Stimulated activated memory B cell treated with anti-CD40 and anti-IgM and Interleukin-4, amounts not matched to agents 10 μg/mL and 1 μg/mL and 100 μg/mL, for 72 hours (primary cell): ENCODE data around the gene TEX53.

Experiments
- ATAC-seq: fragments of 150-1000 bp; cut with Tn5 transposase; 2 replicates; pipeline ENCODE4 v1.10.0; 2021
- H3K27ac Mint-ChIP-seq: one replicate; pipeline ENCODE4 v1.8.0; 2022; ENCODE audit warnings: mild to moderate bottlenecking, mixed read lengths
- H3K27me3 Mint-ChIP-seq: one replicate; pipeline ENCODE4 v1.8.0; 2022; ENCODE audit warnings: mixed read lengths
- H3K36me3 Mint-ChIP-seq: one replicate; pipeline ENCODE4 v1.8.0; 2022; ENCODE audit warnings: mixed read lengths
- H3K4me1 Mint-ChIP-seq: one replicate; pipeline ENCODE4 v1.8.0; 2022; ENCODE audit warnings: mixed read lengths
- H3K4me3 Mint-ChIP-seq: one replicate; pipeline ENCODE4 v1.8.0; 2022; ENCODE audit warnings: mild to moderate bottlenecking, moderate library complexity, mixed read lengths
- H3K9me3 Mint-ChIP-seq: one replicate; pipeline ENCODE4 v1.8.0; 2022; ENCODE audit warnings: mixed read lengths

The TEX53 gene

DNA sequence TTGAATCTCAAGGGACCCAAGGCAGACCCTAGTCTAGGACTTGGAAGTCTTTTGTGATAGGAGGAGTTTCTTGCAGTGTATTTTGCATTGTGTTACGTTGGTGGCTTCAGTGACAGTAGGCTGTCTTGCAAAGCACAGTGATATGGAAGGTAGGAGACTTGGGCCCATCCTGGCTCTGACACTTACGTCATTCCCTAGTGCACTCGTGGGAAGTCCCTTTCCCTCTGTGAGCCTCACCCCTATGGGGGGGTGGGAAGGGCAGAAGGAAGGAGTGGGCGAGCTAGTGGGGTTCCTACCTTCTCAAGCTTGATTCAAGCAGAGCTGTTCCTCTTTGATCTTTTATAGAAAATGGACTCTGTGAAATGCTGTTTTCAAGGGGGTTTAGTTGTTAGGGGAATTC lies 9.2 kb upstream of the TEX53 start:
- Mint-ChIP-seq H3K4me3 (no peak overlapping the region), H3K9me3 (no peaks in the 10 kb centered on the region), H3K36me3 (peaks cover 8% of the 10 kb centered on the region), H3K27me3 (no peaks in the 10 kb centered on the region), H3K4me1 (peaks cover 14% of the 10 kb centered on the region), H3K27ac (no peak overlapping the region)
- ATAC-seq = peak; percentile 55

DNA sequence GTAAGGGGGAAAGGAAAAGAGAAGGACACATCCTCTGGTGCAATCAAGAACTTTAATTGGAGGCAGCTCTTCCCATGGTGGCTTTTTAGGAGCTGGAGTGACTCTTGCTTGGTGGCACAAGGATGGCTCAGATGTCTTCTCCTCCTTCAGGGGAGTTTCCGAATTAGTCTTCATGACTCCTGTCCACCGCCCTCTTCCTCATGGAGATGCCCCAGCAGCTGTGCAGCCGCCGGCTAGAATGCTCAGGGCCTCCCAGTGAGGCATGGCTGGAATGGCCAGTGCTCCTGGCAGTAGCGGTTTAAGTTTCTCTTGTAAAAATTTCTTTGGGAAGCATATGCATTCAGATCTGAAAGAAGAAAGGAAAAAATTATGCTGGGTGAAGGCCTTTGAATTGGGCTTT lies 8.8 kb upstream of the TEX53 start:
- H3K27me3 Mint-ChIP-seq = no peaks in the 10 kb centered on the region
- H3K27ac Mint-ChIP-seq = no peak overlapping the region
- peaks cover 14% of the 10 kb centered on the region for H3K4me1 Mint-ChIP-seq

DNA sequence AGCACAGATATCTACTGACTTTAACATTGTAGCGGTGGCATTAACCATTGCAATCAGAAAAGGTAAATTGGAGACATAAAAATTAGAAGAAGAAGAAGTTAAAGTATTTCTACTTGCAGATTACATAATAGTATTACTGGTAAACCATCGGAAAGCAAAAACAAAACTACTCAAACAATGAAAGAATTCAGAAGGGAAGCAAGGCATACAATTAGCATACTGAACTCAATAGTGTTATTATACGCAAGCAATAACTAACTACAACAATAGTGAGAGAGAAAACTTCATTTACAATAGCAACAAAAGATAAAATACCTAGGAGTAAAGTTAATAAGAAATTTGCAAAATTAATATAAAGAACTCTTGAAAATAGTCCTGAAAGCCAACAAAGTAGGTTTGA lies 6.6 kb upstream of the TEX53 start:
- no peak for ATAC-seq
- Mint-ChIP-seq H3K36me3 (peaks cover 9% of the 10 kb centered on the region), H3K27ac (no peak overlapping the region), H3K4me3 (no peak overlapping the region), H3K4me1 (peaks cover 14% of the 10 kb centered on the region), H3K9me3 (no peaks in the 10 kb centered on the region), H3K27me3 (no peaks in the 10 kb centered on the region)

More for the DNA sequence above, 8.8 kb upstream of the TEX53 start:
- peaks cover 8% of the 10 kb centered on the region for H3K36me3 Mint-ChIP-seq
- no peak for ATAC-seq
- H3K4me3 Mint-ChIP-seq = no peak overlapping the region
- no peaks in the 10 kb centered on the region for H3K9me3 Mint-ChIP-seq

DNA sequence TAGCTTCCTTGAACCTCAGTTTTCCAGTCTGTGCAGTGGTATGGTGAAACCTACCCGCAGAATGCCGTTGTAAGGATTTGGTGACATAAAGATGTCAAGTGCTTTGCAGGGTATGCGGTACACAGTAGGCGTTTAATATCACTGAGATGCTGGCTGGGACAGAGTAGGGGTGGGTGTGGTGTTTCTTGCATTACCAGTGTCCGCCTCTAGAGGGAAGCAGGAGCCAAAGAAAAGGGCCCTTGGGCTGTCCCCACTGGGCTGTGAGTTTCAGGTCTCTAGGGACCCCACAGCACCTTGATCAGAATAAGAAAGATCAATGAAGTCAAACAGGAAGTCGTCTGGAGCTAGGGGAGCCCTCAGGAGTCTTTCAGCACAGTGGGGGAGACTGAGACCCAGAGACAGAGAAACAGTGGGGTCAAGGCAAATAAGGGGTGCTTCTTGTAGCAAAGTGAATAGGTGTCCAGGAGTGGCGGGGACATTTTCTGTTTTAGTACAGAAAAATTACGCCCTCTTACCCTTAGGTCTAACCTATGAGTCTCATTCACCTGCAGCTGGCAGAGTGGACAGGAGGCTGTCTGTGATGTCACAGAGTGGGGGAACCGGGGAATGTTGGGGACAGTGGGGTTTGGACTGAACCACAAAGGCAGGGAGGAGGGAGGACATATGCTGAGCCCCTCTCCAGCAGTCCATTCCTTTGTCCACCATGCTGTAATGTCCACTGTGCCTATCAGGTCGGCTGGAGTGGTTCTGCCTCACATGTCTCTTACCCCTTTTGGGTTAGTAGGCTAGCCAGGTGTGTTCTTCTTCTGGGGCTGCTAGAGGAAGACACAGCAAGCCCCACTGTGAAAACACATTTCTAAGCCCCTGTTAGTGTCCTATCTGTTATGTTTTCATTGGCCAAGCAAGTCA lies 4.7 kb upstream of the TEX53 start:
- no peak overlapping the region for H3K4me3 Mint-ChIP-seq
- ATAC-seq = peak; percentile 90
- peaks cover 17% of the 10 kb centered on the region for H3K36me3 Mint-ChIP-seq
- H3K27ac Mint-ChIP-seq = no peak overlapping the region
- H3K4me1 Mint-ChIP-seq = peaks cover 13% of the 10 kb centered on the region
- H3K27me3 Mint-ChIP-seq = no peaks in the 10 kb centered on the region
- H3K9me3 Mint-ChIP-seq = no peaks in the 10 kb centered on the region

DNA sequence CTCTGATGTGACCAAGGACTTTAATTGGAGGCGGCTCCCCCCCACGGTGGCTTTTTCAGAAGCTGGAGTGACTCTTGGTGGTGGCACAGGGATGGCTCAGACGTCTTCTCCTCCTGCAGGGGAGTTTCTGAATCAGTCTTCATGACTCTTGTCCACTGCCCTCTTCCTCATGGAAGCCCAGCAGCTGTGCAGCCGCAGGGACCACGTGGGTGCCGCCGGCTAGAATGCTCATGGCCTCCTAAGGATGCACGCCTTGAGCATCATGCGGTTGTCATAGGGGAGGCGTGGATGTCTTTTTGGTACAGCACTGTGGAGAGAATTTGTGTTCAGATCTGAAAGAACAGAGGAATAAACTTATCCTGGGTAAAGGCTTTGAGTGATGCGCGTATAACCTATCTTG lies 1.3 kb downstream of the TEX53 start:
- H3K4me3 Mint-ChIP-seq = no peak overlapping the region
- no peaks in the 10 kb centered on the region for H3K9me3 Mint-ChIP-seq
- H3K27ac Mint-ChIP-seq = no peak overlapping the region
- no peaks in the 10 kb centered on the region for H3K27me3 Mint-ChIP-seq
- H3K4me1 Mint-ChIP-seq = peaks cover 24% of the 10 kb centered on the region
- H3K36me3 Mint-ChIP-seq = peaks cover 29% of the 10 kb centered on the region
- no peak for ATAC-seq

DNA sequence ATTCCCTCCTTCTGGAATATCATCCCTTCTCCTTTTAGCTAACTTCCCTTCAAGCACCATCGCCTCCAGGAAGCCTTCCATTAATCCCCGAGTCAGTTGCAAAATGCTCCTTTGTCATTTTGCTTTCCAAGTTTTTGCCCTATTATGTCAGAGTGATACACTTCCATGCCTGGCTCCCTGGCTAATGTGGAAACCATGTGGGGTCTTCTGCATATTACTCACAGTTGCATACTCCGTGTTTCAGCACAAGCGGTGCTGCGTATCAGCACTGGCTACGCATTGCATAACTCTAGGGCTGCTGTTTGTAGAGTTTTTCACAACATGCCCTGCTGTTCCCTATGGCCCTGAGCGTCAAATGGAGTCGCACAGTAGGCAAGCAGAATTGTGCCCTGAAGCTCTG lies 1.9 kb downstream of the TEX53 start:
- Mint-ChIP-seq H3K4me3 (no peak overlapping the region), H3K27ac (no peak overlapping the region), H3K4me1 (peaks cover 24% of the 10 kb centered on the region), H3K27me3 (no peaks in the 10 kb centered on the region), H3K36me3 (peaks cover 34% of the 10 kb centered on the region), H3K9me3 (no peaks in the 10 kb centered on the region)
- ATAC-seq = no peak

DNA sequence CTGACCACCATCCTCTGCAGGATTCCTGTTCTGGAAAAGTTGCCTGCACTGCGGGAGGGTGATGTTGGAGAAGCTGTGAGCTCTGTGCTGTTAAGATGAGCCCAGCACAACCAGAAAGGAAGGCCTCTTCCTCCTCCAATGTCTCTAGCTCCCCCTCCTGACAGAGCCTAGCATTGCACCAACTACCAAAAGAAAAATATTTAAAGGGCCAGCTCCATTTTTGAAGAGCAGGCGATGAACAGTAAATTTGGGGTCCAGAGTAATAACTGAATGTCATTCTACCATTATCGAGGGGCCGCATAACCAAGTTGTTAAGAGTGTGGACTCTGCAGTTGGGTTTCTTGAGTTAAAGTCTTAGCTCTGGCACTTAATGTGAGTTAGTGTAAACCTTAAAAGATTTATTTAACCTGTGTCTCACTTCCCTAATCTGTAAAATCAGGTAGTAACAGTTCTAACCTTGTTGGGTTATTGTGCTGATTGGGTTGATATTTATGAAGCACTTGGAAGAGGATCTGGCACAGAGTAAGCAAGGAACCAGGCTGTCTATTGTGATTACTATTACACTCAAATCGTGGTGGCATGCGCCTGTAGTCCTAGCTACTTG lies 3.9 kb downstream of the TEX53 start:
- no peaks in the 10 kb centered on the region for H3K27me3 Mint-ChIP-seq
- H3K27ac Mint-ChIP-seq = peak overlapping the region; percentile 58
- H3K4me1 Mint-ChIP-seq = peaks cover 24% of the 10 kb centered on the region
- ATAC-seq = peak; percentile 79
- H3K36me3 Mint-ChIP-seq = peaks cover 40% of the 10 kb centered on the region
- no peaks in the 10 kb centered on the region for H3K9me3 Mint-ChIP-seq
- H3K4me3 Mint-ChIP-seq = no peak overlapping the region

DNA sequence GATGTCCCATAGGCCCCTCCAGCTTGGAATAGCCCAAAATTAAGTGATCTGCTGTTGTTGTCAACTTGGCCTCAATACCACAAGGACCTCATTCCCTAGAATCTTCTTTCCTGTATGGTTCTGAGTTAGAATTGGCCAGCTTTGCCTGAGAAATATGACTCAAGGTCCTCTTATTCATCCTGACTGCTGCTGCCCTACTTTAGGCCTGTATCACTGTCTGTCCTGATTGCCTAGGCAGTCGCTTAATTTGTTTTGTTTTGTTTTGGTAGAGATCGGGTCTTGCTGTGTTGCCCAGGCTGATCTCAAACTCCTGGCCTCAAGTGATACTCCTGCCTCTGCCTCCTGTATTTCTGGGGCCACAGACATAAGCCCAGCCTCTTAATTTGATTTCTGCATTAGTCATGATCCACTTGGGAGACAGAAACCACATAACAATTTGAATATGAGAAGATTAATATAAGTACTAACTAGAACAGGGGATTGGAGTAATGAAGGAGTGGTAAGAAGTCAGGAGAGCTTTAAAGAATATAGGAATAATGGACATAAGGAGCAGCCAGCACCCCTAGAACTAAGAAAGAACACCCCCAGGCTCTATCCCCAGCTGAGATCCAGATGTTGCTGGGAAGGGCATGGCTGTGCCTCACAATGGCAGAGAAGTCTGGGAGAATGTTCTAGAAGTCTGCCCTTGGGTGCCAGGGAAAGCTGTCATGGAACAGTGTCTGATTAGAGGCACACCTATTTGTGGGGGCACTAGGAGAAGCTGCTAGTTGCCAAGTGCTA lies 4.6 kb downstream of the TEX53 start:
- Mint-ChIP-seq H3K27me3 (no peaks in the 10 kb centered on the region), H3K36me3 (peaks cover 44% of the 10 kb centered on the region), H3K9me3 (no peaks in the 10 kb centered on the region), H3K4me1 (peaks cover 24% of the 10 kb centered on the region), H3K4me3 (no peak overlapping the region), H3K27ac (peak overlapping the region; percentile 58)
- no peak for ATAC-seq

DNA sequence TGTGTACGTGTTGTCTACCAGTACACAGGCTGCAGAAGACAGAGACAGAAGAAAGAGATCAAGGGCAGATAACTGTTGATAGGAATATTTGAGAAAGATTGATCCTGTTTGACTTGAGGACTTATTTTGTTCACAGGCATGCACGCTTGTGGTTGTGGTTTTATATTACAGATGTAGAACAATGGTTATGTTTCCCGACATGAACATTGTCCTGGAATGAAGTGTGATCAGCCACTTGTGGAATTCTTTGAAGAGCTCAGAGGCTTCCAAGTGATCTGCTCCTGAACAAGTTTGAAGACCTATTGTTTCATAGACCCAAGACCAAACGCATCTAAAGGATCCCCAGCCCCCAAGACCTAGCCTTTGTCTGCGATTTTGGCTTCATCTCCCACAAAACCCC lies 13.7 kb downstream of the TEX53 start:
- Mint-ChIP-seq H3K27me3 (no peaks in the 10 kb centered on the region), H3K9me3 (peaks cover 7% of the 10 kb centered on the region), H3K4me3 (no peak overlapping the region), H3K4me1 (peaks cover 7% of the 10 kb centered on the region), H3K36me3 (peaks cover 88% of the 10 kb centered on the region), H3K27ac (no peak overlapping the region)
- no peak for ATAC-seq

DNA sequence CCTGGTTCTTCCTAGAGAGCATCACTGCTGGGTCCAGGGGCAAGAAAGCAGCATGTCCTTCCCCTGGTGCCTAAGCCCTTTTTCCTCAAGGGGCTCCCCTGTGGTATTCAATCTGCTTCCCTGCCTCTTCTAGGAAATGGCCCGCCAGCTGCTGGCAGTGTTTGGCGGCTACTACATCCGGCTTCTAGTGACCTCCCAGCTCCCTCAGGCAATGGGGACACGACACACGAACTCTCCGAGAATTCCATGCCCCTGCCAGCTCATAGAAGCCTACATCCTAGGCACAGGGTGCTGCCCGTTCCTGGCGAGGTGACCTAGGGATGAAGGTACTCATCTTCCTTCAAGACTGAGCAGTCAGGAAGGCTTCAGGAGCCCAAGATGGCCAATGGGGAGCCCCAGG lies 14.6 kb downstream of the TEX53 start:
- Mint-ChIP-seq H3K36me3 (peaks cover 88% of the 10 kb centered on the region), H3K27ac (no peak overlapping the region), H3K4me3 (no peak overlapping the region), H3K9me3 (peaks cover 7% of the 10 kb centered on the region), H3K4me1 (peaks cover 7% of the 10 kb centered on the region), H3K27me3 (no peaks in the 10 kb centered on the region)
- no peak for ATAC-seq

DNA sequence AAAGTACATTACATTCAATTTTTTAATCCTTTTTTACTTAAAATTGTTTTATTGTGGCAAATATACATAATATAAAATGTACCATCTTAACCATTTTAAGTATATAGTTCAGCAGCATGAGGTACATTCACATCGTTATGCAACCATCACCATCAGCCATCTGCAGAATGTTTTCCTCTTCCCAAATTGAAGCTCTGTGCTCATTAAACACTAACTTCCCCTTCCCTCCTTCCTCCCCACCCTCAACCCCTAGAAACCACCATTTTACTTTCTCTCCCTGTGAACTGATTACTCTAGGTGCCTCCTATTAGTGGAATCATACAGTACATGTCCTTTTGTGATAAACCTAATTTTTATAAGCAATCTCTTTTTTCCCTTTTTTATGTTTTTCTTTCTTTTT lies 15.6 kb downstream of the TEX53 start:
- H3K4me3 Mint-ChIP-seq = no peak overlapping the region
- peaks cover 7% of the 10 kb centered on the region for H3K4me1 Mint-ChIP-seq
- no peaks in the 10 kb centered on the region for H3K27me3 Mint-ChIP-seq
- no peak for ATAC-seq
- H3K9me3 Mint-ChIP-seq = peaks cover 3% of the 10 kb centered on the region
- peaks cover 88% of the 10 kb centered on the region for H3K36me3 Mint-ChIP-seq
- H3K27ac Mint-ChIP-seq = peak overlapping the region; percentile 81

DNA sequence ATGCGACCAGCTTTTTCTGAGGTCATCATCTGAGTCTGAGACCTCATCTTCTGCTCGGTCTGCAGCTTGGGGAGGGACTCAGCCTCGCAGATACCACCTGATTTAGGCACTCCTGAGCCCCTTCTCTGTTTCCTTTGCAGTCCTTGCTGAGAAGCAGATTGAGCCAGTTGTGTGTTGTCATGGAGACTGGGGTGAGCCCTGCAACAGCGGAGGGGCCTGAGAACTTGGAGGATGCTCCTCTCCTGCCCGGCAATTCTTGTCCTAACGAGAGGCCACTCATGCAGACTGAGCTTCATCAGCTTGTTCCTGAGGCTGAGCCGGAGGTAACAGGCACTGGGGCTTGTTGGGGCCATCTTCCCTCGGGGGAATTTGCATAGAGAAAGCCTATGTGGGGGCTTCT lies 19.2 kb downstream of the TEX53 start:
- Mint-ChIP-seq H3K9me3 (no peaks in the 10 kb centered on the region), H3K36me3 (peaks cover 87% of the 10 kb centered on the region), H3K27me3 (no peaks in the 10 kb centered on the region), H3K4me1 (peaks cover 7% of the 10 kb centered on the region), H3K27ac (no peak overlapping the region), H3K4me3 (no peak overlapping the region)
- no peak for ATAC-seq

DNA sequence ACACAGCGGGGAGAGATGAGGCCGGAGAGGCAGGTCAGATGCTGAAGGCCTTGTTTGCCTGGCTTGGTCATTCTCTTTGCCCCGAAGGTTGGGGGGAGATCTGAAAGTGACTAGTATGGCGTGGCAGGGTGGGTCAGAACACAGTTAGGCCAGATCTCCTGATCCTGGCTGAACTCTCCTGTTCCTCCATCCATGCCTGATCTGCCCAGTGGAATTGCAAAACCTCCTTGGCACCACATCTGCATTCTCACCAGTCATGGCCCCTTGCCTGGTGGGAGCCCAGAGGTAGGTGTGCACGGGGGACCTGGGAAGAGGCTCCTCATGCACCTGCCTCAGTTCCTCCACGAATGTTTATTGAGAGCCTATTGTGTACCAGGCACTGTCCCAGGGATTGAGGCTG lies 23.2 kb downstream of the TEX53 start:
- no peak for ATAC-seq
- Mint-ChIP-seq H3K27me3 (no peaks in the 10 kb centered on the region), H3K27ac (no peak overlapping the region), H3K4me1 (no peaks in the 10 kb centered on the region), H3K36me3 (peaks cover 87% of the 10 kb centered on the region), H3K9me3 (no peaks in the 10 kb centered on the region), H3K4me3 (no peak overlapping the region)

DNA sequence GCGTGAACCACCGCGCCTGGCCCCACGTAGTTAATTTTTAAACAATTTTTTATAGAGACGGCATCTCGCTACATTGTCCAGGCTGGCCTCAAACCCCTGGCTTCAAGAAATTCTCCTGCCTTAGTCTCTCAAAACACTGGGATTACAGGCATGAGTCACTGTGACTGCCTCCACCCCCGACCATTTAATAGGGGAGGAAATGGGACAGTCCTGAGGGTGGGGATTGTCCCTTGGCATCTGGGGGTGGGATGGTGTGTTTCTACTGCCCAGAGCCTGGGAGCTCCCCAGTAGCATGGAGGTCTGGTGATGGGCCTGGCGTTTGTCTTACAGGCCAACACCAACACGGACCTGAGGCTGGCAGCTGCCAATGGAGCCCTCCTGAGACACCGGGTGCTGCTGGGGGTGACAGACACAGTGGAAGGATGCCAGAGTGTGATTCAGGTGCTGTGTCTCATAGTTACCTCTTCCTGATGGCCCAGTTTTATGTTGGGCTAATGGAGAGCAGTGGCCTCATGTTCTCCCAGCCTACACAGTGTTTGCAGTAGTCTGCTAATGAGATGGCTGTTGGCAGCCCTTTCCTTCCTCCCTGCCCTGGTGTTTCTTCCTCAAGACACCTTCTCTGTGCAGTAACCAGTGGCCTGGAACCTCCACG lies 24.0 kb downstream of the TEX53 start:
- Mint-ChIP-seq H3K27ac (no peak overlapping the region), H3K27me3 (no peaks in the 10 kb centered on the region), H3K36me3 (peaks cover 87% of the 10 kb centered on the region), H3K4me3 (no peak overlapping the region), H3K4me1 (no peaks in the 10 kb centered on the region), H3K9me3 (no peaks in the 10 kb centered on the region)
- ATAC-seq = no peak

DNA sequence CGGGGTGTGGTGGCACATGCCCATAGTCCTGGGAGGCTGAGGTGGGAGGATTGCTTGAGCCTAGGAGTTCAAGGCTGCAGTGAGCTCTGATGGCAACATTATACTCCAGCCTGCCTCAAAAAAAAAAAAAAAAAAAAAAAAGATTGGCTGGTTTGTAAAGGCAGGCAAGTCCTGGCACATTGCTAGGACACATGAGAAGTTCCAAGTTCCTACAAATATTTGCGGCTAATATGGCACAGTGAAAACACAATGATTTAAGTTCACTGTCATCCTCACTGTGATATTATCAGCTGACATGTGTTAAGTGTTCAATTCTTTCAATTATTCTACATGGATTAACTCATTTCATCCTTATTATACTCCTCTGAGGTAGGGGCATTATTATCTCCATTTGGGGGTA lies 26.4 kb downstream of the TEX53 start:
- H3K27ac Mint-ChIP-seq = no peak overlapping the region
- ATAC-seq = no peak
- H3K4me3 Mint-ChIP-seq = no peak overlapping the region
- H3K4me1 Mint-ChIP-seq = no peaks in the 10 kb centered on the region
- peaks cover 80% of the 10 kb centered on the region for H3K36me3 Mint-ChIP-seq
- H3K27me3 Mint-ChIP-seq = no peaks in the 10 kb centered on the region
- no peaks in the 10 kb centered on the region for H3K9me3 Mint-ChIP-seq
